A172 (cell line): Measurements from ENCODE around the gene FOSL2. TPM values are rescaled to one million over a fixed set of nuclear protein-coding genes. Genes with fewer than 3 reads are reported as not detected.

ENCODE experiments used
- DNase-seq: peaks from one replicate; pipeline ENCODE4 v3.0.0-alpha.2; 2015; ENCODE audit warnings: low spot score
- total RNA-seq: library from RNA; depleted of rRNA; stranded (reverse); fragments of >200 nt; shearing (Covaris generic); gene quantifications from 2 replicates; pipeline ENCODE4 v1.2.3, GENCODE V29; 2014; rRNA removed

Gene FOSL2
- total RNA-seq, 1 experiment from 2014 or later: 36.1 TPM

DNA sequence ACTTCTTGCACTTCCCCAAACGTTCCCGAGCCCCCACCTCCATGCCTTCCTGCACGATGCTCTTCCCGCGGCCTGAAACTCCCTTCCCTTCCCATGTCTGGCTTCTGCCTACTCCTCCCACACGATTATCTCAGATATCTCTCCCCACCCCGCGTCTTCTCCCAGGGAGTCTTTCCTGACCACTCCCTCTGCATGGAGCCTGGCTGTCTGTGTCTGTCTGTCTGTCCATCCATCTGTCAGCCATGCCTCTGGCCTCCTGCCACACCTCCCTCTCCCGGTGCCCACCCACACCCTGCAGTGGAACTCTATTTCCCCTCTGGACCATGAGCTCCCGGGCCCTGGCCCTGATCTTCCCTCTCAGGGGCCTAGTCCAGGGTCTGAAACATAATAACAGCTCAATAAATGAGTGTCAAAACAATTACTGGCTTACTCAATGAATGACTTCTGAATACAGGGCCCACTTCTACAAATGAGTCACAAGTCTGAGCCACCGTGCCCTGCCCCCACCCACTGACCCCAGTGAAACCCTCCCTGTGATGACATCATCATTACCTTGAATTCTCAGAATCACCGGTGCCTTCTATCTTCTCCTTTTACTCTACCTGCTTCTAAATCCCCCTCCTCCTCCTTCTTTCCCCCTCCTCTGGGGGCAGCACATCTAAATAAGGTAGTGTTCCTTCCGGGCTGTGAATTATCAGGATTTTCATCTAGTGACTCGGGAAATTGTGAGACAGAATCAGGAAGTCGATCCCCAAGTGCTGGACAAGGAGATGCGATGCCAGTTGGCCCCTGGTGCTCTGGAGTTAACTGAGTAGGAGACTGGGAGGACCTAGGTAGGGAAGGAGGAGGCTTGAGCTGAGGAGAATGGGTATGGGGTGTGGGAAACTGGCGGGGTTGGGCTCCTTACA lies 57.1 kb downstream of the FOSL2 start:
- peak; percentile 75 for DNase-seq

DNA sequence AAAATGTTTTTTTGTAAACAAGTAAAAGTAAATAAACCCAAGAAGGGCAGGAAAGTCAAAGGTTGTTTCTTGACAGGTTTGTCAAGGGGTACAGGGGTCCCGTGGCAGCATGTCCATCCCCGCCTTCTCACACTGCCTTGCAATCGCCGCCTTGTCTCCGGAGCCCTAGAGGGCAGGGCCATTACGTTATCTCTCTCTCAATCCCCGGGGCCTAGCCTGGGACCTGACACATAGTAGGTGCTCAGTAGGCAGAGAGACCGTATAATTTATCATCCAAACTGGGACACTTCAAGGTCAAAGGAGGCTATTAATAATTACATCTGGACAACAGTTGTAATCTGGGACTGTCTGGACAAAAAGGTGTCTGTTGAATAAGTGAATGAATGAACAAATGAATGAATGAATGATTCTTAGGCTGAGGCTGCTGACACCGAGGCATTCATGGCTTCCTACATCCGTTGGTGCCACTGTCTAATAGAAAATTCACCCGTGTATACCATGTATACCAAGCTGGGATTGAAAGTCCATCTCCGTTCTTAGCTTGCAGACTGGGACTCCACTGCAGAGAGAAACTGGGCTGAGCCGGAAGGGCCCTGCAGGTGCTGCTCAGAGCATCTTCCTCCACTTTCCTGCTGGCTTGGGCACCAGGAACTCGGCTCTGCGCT lies 58.4 kb downstream of the FOSL2 start:
- no peak for DNase-seq

DNA sequence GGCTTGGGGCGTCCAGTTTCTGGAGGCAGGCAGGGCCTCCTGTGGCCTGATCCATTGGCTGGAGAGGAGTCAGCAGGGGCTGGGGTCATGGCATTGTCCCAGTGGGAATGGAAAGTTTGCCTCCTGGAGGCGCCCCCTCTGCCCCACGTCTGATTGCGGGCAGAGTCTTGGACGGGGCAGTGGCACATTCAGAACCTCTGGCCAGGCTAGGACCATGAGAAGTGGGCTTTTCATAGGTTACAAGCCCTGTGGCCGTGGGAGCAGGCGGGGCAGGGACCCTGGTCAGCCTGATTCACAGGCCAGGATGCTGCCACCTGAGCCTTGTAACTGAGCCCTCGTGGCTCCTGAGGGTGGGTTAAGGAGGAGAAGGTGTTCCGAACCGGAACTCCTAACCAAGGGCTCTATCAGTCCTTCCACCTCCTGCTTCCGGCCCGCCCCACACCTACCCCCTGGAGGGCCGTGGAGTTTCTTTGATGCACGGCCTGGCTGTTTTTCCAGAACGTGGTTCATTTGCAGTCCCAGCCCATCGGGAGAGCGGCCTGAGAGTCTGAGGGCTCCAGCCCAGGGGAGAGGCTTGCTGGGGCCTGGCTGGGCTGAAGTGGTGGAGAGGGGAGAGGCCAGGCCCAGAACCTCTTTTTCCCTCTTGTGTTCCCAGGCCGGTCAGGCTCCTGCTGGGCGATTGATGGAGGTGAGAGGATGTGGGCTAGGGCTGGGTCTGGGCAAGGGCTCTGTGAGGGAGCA lies 59.3 kb downstream of the FOSL2 start:
- DNase-seq: no peak

DNA sequence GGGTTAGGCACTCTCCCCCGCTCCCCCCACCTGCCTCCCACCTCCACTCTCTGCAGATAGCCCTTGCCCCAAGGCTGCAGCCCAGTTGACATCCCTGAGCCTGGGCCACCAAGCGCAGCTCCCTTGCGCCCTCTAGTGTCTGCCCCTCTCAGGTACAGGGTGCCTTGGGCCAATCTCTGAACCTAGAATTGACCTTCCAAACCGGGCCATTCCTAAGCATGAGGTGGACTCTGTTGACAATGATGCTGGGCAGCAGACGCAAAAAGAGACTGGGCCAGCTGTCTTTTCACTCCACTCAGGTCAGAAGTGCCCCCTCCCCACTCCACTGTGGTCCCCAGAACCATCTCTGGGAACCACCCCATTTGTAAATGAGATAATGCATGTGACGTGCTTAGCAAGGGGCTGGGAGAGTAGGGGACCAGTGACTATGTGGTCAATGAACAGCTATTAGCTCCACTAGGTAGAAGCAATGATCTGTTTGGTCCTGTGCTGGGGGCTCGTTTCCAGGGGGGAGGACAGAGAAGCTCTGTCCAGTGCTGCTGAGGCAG lies 60.0 kb downstream of the FOSL2 start:
- peak; percentile 57 for DNase-seq

DNA sequence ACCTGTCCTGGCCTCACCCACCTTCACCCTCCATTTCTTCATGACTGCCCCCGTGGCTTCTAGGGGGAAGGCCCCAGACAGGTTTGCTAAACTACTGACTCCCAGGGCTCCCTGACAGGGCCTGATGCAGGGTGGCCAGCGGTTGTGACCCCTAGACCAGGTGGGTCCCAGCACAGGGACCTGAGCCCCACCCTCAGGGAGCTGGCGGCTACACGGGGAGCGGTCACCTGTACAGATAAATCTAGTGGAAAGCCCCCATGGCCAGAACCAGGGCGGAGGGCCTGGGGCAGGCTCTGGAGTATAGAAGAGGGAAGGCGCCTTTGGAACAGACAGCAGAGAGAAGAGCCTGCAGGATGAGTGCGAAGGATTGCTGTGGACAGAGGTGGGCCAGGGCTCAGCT lies 60.7 kb downstream of the FOSL2 start:
- no peak for DNase-seq

DNA sequence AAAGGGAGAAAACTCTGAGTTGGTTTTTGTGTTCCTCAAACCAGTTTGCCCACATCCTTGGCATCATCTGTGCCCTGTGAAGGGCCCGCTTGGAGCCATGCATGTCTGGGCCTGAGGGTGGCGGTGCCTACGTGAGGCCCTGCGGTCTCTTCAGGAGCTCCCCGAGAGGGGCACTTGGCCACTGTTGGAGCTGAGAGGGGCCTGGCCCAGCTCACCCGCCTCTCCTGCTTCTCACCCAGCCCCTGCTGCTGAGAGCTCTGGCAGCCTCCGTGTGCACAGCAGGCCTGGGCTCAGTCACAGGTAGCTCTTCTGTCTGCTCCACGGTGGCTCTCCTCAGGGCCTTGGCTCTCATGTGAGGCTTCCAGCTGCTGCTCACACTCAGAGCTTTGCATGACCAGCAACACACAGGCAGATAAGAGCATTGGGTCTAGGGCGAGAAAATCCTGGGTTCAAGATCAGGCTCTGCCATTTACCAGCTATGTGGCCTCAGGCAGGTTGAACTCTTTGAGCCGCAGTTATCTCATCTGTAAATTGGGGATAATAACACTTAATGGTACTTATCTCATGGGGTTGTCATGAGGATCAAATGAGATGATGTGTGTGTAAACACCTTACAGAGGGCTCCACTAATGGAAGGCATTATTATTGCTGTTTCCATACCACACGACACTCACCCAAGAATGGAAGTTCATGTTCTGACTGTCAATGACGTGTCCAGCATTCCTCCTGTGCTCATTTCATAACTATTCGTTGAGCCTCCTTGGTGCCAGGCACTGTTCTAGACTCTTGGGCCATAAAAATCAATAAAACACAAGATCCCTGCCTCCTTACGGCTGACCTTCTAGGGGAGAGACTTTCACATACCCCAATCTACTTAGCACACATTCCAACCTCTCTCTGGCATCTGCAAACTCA lies 61.6 kb downstream of the FOSL2 start:
- no peak for DNase-seq

DNA sequence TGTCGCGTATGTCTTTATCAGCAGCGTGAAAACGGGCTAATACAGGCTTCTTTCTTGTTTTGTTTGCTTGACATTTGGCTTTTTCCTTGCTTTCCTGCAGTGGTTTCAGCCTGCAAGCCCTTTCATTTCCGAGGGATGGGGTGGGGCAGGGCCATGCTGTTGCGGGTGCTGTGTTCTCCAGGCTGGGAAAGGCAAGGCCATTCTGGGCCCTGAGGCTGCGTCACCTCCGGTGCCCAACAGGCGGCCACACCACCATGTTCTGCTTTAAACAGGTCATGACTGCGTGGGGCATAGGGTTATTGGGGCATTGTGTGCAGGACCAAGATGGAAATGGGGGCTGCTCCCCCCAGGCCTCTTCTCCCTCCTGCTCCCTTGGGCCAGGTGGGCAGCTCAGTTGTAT lies 64.6 kb downstream of the FOSL2 start:
- DNase-seq: no peak

DNA sequence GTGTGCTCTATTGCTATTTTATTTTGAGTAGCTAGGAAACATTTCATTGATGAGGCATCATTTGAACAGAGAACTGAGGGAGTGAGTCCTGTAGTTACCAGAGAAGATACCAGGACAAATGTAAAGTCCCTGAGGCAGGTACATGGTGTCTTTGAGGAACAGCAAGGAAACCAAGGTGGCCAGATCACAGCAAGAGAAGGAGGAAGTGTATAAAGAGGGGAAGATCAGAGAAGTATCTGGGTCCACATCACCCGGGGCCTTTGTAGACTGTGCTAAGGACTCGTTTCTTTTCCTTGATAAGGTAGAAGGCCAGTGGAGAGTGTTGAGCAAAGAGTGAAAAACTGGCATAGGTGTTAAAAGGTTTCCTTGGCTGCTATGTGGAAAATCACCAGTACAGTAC lies 68.4 kb downstream of the FOSL2 start:
- no peak for DNase-seq

DNA sequence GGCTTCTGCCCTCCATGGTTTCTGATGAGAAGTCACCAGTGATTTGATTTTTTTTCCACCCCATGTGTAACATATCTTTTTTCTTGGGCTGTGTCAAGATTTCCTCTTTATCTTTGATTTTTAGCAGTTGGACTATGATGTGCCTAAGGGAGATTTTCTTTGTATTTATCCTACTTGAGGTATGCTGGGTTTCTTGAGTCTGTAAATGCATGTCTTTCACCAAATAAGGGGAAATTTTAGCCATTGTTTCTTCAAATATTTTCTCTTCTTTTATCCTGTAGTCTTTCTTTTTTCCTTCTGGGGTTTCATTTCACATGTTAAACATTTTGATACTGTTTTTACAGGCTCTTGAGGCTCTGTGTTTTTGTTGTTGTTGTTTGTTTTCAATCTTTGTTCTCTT lies 69.5 kb downstream of the FOSL2 start:
- no peak for DNase-seq

DNA sequence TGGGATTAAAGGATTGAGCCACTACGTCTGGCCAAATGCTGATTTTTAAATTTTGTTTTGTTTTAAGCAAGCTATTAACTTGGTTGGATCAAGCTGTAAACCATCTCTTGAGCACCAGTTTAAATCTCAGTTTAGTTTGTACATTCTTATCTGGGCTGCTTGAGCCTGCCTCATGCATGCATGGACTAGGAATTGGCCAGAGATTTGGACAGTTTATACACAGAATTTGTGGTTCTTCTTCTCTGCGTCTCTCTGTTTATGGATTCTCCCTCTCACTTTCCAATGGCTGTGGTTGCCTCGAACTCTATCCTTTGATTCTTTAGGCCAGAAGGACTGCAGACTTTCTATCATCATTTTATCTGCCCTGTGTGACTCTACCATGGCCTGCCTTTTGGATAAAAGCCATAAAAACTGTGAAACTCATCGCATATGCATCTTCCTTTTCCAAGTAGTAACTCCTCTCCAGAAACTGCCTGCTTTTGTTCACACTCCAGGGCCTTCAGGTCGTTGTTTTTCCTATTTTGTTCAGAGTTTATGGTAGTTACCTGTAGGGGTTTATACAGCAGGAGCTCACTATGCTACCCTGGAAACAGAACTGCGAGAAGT lies 70.7 kb downstream of the FOSL2 start:
- no peak for DNase-seq

DNA sequence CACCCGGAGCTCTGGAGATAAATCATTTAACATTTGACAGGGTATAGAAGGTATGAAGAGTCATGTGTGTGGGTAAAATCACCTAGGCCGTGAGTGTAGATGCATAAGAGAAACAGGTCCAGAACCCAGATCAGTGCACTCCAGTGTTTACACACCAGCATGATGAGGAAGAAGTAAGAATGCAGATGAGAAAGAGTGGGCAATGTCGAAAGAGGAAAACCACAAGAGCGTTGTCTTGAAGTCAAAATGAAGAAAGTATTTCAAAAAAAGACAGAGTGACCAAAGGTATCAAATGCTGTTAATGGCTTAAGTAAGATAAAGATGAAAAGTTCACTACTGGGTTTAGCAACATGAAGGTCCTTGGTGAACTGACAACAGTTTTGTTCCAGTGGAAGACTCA lies 71.2 kb downstream of the FOSL2 start:
- DNase-seq: no peak

DNA sequence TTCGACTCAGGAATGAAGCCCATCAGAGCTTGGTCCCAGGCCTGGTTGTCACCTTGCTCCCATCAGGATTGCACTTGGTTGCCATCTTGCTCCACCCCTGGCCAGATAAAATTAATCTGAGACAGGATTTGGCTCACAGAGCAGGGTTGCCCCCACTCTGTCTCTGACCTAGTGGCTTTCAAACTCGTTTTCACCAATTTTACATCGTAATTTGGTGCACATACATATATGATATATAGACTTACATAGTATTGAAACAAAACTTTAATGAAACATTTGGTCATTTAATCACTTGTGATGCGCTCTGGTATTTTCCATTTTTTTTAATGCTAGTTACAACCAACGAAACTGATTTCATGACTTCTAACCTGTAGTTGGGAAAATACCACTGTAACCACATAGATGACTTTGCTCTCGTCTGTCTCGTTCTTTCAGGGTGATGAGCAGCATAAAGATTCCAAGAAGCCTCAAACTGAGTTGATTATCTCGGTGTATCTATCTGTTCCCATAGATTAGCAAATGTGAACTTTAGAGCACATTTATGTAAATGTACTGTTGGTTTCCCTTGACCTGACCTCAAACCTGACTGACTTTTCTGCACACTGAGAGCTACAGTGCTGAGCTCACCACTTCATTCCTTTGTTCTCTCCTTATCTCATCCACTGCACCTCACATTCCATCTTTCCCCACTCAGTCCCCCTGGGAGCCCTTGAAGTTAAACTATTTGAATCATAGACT lies 72.7 kb downstream of the FOSL2 start:
- no peak for DNase-seq

Other genes with a start within 250 kb of the FOSL2 start
- gene PLB1, start 103.2 kb downstream of the FOSL2 start, total RNA-seq: 0.65 and 1.0 TPM in 2 replicates